GM19328 (cell line): Measurements from ENCODE around the gene GRAPL.
A peak's percentile ranks its signal among the peaks of the same experiment; 100 is the strongest.
"Not testable (repeated sequence)": the region's sequence is repeated elsewhere in the genome, so short reads cannot be mapped to it uniquely, and the experiment has no call there.

Source experiments
- ATAC-seq: cut with Tn5 transposase; IDR thresholded peaks from one replicate; pipeline ENCODE4 v1.9.1; 2021; ENCODE audit warnings: mild to moderate bottlenecking, moderate library complexity; ENCODE audit not compliant: unreplicated experiment

GRAPL gene

GRCh38 chr17:19187883-19188869 is 60.8 kb downstream of the GRAPL start:
- ATAC-seq = not testable (repeated sequence)

- ATAC-seq = not testable (repeated sequence)
Measured at GRCh38 chr17:19188870-19189708, 61.7 kb downstream of the GRAPL start.

- ATAC-seq = not testable (repeated sequence)
Measured at GRCh38 chr17:19189781-19190405, 62.5 kb downstream of the GRAPL start.

- peak; percentile 64 for ATAC-seq
Measured at GRCh38 chr17:19196382-19197204, 69.2 kb downstream of the GRAPL start.

GRCh38 chr17:19202448-19202847 is 75.1 kb downstream of the GRAPL start:
- ATAC-seq = not testable (repeated sequence)

- ATAC-seq = not testable (repeated sequence)
Measured at GRCh38 chr17:19203429-19203828, 76.0 kb downstream of the GRAPL start.
